HG02759 (cell line): ENCODE results near the gene MSI1.
"Not testable (repeated sequence)": the region's sequence is repeated elsewhere in the genome, so short reads cannot be mapped to it uniquely, and the experiment has no call there.

Experiments
- ATAC-seq: cut with Tn5 transposase; IDR thresholded peaks from one replicate; pipeline ENCODE4 v1.9.1; 2021; ENCODE audit warnings: mild to moderate bottlenecking, moderate library complexity; ENCODE audit not compliant: unreplicated experiment

MSI1 gene

DNA sequence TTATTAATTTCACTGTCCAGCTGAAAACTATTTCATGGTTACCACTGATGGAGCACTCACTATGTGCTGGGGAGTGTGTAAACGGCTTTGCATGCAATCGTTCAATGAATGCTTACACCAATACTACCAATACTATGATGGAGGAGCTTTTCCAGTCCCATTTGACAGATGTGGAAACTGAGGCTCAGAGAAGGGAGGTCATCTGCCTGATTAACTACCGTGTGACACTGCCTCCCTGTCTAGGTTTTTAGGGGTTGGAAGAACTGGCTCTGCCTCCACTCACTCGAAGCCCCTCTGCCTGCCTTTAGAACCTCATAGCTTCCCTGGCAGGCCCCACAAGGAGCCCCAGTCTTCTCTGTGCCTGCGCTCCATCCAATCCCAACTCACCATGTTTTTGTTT, 11.9 kb downstream of the MSI1 start:
- no peak for ATAC-seq

GRCh38 chr12:120356567-120357030, 12.4 kb downstream of the MSI1 start:
- ATAC-seq: no peak

GRCh38 chr12:120353556-120354317, 15.2 kb downstream of the MSI1 start:
- ATAC-seq: no peak

DNA sequence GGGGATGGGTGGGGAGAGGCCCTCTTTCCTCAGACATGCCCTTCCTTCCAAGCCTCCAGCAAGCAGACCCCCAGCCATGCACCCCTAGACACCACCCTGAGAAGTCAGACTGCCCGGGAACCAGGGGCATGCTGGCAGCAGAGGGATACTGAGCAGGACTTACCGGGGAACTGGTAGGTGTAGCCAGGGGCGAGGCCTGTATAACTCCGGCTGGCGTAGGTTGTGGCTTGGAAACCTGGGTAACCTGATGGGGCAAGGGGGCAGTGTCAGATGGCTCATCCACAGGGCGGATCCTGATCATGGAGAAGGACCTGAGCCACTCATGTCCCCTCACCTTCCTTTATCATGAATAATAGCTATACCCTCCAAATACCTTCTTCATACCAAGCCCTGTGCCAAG, 15.8 kb downstream of the MSI1 start:
- no peak for ATAC-seq

- no peak for ATAC-seq
Observed at GRCh38 chr12:120352117-120352516, 16.8 kb downstream of the MSI1 start.

DNA sequence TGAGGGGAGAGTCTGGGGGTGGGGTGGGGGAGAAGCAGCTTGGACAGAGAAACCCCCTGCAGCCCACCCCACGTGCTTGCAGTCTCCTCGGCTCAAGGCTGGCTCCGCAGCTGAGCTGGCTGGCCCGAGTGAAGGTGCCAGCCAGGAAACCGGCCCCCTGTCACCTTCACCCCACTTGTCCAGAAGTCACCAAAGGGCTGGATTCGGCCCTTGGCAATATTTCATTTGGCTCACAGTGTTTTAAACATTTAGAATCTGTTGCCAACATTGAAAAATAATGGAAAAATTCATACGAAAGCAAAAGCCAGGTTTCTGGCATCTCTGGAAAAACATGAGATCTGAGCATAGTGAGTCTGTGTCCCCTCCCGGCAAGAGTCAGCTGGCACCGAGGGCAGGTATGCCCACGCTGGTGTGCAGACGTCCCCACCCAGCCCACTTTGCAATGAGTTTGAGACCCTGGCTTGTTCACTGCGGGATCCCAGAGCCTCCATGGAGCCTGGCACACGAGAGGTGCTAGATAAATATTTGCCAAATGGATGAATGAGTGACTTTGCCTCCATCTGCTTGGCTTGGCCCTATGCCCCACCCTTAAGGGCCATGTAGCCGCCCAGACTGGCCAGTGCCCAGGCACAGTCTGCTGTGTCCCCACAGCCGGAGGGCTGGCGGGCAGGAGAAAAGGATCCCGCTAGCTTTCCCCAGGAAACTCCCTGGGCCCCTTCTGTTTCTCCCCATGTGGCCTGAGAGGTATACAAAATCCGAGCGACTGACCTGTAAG, 18.2 kb downstream of the MSI1 start:
- no peak for ATAC-seq

DNA sequence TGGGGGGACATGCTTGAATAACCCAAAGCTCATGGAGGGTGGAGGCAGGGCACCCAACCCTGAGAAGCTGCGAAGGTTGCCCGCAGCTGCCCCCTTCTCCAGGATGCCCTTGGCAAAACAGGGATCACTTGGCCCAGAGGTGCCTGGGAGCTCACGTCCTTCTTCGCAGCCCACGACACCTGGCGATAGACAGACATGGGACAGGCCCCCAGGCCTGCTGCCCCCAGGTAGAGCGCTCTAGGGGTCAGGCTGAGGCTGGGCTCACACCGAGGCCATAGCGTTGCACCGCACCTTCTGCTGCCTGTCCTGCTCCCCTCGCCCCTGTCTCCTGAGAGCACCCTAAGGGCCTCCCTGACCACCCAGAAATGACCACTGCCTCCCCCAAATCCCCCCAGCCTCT, 21.2 kb downstream of the MSI1 start:
- no peak for ATAC-seq

- ATAC-seq: no peak
Observed at GRCh38 chr12:120346681-120347080, 22.3 kb downstream of the MSI1 start.

DNA sequence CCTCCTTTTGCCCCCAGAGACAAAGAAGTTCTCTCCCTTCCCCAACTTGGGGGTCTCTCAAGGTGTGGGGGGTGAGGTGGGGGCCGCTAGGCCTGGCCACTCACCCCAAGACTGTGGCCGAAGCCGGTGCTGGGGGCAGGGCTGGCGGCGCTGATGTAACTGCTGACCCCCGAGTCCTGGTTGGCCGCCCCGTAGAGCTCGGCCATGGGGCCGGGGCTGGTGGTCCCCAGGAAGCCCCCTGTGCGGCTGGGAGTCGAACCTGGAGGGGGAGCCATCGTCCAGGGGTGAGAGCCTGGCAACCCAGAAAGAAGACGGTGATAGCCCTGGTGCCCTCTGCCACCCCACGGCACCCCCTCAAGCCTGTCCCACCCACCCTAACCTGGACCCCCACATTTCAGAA, 22.9 kb downstream of the MSI1 start:
- ATAC-seq: no peak

DNA sequence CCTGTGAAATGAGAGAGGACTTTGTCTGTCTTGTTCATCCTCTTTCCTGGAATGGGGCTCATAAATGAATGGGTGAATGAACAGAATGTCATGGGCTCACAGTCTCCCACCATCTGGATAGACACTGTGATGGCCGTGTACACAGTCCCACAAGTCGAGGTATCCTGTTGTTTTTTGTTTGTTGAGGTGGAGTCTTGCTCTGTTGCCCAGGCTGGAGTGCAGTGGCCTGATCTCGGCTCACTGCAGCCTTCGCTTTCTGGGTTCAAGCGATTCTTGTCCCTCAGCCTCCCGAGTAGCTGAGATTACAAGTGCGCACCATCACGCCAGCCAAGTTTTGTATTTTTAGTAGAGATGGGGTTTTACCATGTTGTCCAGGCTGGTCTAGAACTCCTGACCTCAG, 25.3 kb downstream of the MSI1 start:
- no peak for ATAC-seq

DNA sequence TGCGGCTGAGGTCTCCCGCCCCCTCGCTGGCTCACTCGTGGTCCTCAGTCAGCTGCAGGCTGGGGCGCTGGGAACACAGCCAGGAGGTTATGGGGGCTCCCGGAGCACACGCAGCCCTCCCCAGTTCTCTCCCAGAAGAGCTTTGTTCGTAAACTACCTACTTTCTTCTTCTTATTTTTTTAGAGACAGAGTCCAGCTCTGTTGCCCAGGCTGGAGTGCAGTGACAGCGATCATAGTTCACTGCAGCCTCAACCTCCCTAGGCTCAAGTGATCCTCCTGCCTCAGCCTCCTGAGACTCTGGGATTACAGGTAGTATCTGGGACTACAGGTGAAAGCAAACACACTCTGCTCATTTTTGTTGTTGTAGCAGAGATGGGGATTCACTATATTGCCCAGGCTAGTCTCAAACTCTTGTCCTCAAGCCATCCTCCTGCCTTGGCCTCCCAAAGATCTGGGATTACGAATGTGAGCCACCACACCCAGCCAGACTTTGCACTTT, 25.9 kb downstream of the MSI1 start:
- ATAC-seq: no peak

- ATAC-seq: no peak
Observed at GRCh38 chr12:120342175-120343038, 26.6 kb downstream of the MSI1 start.

DNA sequence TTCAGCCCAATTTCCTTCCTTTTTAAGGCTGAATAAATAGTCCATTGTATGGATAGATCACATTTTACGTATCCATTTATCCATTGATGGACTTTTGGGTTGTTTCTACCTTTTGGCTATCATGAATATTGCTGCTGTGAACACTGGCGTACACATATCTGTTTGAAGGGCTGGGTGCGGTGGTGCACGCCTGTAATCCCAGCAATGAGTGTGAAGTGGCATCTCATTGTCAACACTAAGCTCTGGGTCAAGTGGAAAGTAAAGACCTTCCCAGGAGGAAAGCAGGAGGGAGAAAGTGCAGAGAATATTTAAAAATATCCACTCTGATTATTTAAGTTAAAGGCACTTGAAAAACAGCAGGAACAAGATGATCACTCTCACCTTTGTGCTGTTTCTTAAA, 29.7 kb downstream of the MSI1 start:
- ATAC-seq: no peak

DNA sequence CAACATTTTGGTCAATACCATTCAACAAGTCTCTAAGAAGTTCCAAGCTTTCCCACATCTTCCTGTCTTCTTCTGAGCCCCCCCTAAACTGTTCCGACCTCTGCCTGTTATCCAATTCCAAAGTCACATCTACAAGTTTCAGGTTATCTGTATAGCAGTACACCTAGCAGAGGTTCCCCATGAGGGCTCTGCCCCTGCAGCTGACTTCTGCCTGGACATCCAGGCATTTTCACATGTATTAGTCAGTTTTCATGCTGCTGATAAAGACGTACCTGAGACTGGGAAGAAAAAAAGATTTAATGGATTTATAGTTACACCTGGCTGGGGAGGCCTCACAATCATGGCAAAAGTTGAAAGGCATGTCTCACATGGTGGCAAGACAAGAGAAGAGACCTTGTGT, 31.2 kb downstream of the MSI1 start:
- no peak for ATAC-seq

DNA sequence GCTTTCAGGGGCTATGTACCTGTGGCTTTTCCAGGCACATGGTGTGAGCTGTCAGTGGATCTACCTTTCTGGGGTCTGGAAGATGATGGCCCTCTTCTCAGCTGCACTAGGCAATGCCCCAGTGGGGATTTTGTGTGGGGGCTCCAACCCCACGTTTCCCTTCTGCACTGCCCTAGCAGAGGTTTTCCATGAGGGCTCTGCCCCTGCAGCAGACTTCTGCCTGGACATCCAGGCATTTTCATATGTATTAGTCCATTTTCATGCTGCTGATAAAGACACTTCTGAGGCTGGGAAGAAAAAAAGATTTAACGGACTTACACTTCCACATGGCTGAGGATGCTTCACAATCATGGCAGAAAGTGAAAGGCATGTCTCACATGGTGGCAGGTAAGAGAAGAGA, 32.6 kb downstream of the MSI1 start:
- not testable (repeated sequence) for ATAC-seq

DNA sequence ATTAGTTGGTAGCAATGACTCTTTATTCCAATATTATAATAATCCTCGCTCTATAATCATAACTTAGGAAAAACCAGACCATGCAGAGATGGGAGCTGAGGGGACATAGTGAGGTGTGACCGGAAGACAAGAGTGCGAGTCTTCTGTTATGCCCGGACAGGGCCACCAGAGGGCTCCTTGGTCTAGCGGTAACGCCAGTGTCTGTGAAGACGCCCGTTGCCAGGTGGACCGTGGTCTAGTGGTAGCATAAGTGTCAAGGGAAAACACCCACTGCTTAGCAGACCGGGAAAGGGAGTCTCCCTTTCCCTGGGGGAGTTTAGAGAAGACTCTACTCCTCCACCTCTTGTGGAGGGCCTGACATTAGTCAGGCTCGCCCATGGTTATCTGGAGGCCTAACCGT, 33.5 kb downstream of the MSI1 start:
- ATAC-seq: not testable (repeated sequence)

- no peak for ATAC-seq
Observed at GRCh38 chr12:120332523-120332922, 36.4 kb downstream of the MSI1 start.

DNA sequence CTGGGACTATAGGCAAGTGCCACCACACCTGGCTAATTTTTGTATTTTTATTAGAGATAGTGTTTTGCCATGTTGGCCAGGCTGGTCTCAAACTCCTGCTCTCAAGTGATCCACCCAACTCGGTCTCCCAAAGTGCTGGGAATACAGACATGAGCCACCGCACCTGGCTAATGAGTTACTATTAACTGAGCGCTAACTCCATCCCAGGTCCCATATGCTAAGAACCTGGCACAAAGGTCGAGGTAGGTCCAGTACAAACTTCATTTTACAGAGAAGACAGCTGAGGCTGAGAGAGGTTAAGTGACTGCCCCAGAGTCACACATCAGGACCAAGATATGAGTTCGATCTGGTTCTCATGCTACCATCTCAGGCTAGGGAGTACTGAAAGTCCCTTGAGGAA, 36.9 kb downstream of the MSI1 start:
- ATAC-seq: no peak

DNA sequence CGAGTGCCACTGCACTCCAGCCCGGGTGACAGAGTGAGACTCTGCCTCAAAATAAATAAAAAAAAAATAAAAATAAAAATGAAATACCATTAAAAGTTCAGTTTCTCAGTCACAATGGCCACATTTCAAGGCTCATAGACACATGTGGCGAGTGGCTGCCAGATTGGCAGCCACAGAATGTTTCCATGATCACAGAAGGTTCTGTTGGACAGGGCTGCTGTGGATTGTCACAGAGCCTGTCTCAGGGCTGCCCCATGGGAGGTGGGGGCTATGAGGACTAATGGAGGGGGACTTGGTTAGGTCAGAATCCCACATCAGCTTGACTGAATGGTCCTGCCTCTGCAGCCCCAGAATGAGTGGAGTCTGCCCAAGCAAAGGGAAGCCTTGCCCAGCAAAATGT, 37.6 kb downstream of the MSI1 start:
- ATAC-seq: no peak

- ATAC-seq: no peak
Observed at GRCh38 chr12:120328228-120328627, 40.7 kb downstream of the MSI1 start.

DNA sequence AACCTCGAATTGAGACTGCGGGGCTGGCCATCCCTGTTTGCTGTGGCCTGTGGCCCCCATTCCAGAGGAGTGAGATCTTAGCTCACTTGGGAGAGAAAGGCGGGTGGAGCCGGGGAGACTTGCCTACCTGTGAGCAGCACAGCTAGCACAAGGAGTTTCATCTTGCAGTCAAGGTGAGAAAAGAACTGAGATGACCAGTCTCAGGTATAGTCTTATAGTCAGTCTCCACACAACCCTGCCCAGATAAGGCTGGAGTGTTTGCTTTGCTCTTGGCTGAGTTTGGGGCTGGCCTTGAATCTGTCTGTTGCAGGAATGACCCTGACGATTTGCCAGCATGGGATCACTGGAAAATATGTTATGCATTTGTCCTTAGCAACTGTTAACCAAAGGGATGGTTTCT, 41.4 kb downstream of the MSI1 start, which contains the start of gene PLA2G1B:
PLA2G1B (minus strand) TSS at position 187 of the 400 bp plus-strand sequence; CDS start at position 161, 26 bp downstream.
- no peak for ATAC-seq
